Right lobe of liver (tissue), 6 donors: ENCODE measurements around the gene DISP3. TPM values are rescaled to one million over a fixed set of nuclear protein-coding genes. Genes with fewer than 3 reads are reported as not detected.

Experiments used
- ATAC-seq, 4 donors: fragments of 200-7000 bp; cut with Tn5 transposase; one replicate each; pipeline ENCODE4 v1.9.1; 2020; ENCODE audit warnings: mild to moderate bottlenecking in 4 of 4, moderate library complexity in 4 of 4
- DNase-seq, 3 donors: peaks; one replicate each; pipeline ENCODE4 v3.0.0-alpha.2; 2020
- H3K27ac ChIP-seq, 3 donors: fragments of 200-600 bp; one replicate each; pipeline ENCODE4 v1.8.0; 2022
- H3K27me3 ChIP-seq, 2 donors: fragments of 200-600 bp; one replicate each; pipeline ENCODE4 v1.8.0; 2022
- H3K36me3 ChIP-seq, 4 donors: fragments of 200-600 bp; sonication (generic) in 1 of 4; one replicate each; pipeline versions ENCODE4 v1.5.1 to v1.8.0; 2017 to 2022; ENCODE audit warnings: control low read depth in 1 of 4
- H3K4me1 ChIP-seq, 4 donors: fragments of 200-600 bp; sonication (generic) in 1 of 4; one replicate each; pipeline versions ENCODE4 v1.5.1 to v1.8.0; 2017 to 2022; ENCODE audit warnings: control low read depth in 1 of 4
- H3K4me3 ChIP-seq, 3 donors: fragments of 200-600 bp; one replicate each; pipeline ENCODE4 v1.8.0; 2022
- H3K9me3 ChIP-seq, 4 donors: fragments of 200-600 bp; sonication (generic) in 1 of 4; one replicate each; pipeline versions ENCODE4 v1.5.1 to v1.8.0; 2017 to 2022; ENCODE audit warnings: control low read depth in 1 of 4
- POLR2A ChIP-seq: fragments of 450-650 bp; IDR thresholded peaks from one replicate; pipeline ENCODE4 v1.6.1; 2017; ENCODE audit warnings: antibody characterized with exemption, mild to moderate bottlenecking
- WGBS: methylation state at CpG from one replicate; pipeline ENCODE4 v1.1.6; 2018; ENCODE audit warnings: low coverage, low lambda C conversion rate; ENCODE audit not compliant: insufficient coverage; ENCODE audit errors: missing lambda C conversion rate; 5-methylcytosine and 5-hydroxymethylcytosine counted together
- intact Hi-C, 2 donors: fragments of 100-400 bp; cut with DNase I; formaldehyde crosslinking; loops; one replicate each; pipeline versions ENCODE4 v1.11.2 to v1.14.1; 2022
- total RNA-seq, 6 experiments: library from RNA; depleted of rRNA in 2 of 6; stranded (reverse); fragments of >200 nt in 2 of 6; fragmentation: NEBNext Ultra II Directional in 3 of 6; extraction: Animal tissue kit (Norgen Biotek cat#: 25700) in 3 of 6; gene quantifications; one replicate each; pipeline versions ENCODE4 v1.1.0 to v1.2.4, GENCODE V29; 2016 to 2023
- TF ChIP-seq, protein P1 (sequence below), 4 donors: fragments of 200-600 bp in 3 of 4; fragments of 450-650 bp in 1 of 4; IDR thresholded peaks; one replicate each; pipeline versions ENCODE4 v1.5.1 to v1.8.0; 2016 to 2022; ENCODE audit warnings: antibody characterized with exemption in 4 of 4, mild to moderate bottlenecking in 2 of 4
- donor health status: DM: no; HTN: yes; CAD: no.
- donor health status: DM: no; HTN: no; CAD: no.
- donor health status: DM: no; HTN: no; CAD: no.
- donor health status: DM: no; HTN: yes; CAD: no.
- donor health status: DM: no; HTN: yes; CAD: no.

The DISP3 gene
- total RNA-seq, 6 experiments from 2014 or later: 0.06 TPM; not detected in 5

DNA sequence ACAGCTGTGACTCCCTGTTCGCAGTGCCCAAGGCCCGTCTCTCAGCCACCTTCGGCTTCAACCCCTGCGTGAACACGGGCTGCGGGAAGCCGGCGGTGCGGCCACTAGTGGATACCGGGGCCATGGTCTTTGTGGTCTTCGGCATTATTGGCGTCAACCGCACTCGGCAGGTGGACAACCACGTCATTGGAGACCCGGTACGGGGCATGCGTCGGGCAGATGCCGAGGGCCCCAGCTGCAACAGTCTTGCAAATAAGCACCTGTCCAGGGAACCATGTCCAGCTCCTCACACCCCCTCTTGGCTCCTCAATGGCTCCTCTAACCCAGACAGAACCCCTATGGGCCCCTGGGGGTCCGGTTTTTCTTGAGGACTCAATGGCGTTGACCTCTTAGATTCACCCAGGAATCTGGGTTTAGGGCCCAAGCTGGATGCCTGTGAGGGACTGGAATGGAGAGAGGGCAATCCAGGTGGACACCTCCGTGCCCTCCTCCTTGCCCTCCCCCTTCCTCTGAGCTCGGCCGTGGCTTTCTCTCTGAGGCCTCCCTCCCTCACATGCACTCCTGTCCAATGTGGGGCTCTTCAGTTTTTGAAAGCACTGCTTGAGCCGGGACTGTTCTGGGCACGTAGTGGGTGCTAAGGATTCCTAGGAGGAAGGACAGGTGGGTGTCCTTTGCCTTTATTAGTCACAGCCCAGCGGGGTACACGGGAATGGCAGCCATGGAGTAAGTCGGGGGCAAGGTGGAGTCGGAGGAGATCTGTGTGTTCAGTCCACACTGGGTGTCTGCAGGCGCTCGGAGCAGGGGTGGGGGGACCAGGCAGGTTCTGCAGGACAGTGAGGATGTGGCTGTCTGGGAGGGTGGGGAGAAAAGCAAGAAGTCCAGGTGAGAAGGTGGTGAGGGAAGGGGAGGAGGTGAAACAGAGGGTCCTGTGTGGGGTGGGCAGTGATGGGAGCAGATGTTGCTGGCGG, 51.1 kb downstream of the DISP3 start:
- H3K36me3 ChIP-seq: no peaks in the 10 kb centered on the region
- WGBS: 54% methylated on average over 14 of the region's 34 CpGs

DNA sequence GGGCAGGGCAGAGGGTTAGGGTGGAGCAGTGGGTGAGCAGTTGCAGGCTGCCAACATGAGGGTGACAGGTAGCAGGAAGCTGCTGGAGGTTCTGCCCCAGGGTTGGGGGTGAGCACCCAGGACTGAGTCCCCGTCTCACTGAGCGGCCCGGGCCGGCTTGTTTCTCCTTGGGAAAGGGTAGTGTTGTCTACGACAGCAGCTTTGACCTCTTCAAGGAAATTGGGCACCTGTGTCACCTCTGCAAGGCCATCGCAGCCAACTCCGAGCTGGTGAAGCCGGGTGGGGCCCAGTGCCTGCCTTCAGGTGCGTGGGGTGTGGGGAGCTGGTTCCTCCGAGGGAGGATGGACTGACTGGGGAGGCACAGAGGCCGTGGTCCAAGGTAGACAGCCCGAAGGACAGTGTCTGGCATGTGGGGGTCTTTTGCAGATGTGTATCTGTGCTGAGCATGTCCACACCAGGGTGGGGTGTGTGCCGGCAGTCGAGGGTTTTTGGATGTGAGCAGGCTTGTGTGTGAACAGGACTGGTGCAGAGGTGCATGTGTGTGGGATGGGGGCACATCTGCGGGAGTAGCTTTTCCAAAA, 51.9 kb downstream of the DISP3 start:
- H3K4me1 ChIP-seq: no peaks in the 10 kb centered on the region
- H3K27ac ChIP-seq: no peak overlapping the region
- no peak for TF ChIP-seq POLR2A
- TF ChIP-seq, protein P1, sequence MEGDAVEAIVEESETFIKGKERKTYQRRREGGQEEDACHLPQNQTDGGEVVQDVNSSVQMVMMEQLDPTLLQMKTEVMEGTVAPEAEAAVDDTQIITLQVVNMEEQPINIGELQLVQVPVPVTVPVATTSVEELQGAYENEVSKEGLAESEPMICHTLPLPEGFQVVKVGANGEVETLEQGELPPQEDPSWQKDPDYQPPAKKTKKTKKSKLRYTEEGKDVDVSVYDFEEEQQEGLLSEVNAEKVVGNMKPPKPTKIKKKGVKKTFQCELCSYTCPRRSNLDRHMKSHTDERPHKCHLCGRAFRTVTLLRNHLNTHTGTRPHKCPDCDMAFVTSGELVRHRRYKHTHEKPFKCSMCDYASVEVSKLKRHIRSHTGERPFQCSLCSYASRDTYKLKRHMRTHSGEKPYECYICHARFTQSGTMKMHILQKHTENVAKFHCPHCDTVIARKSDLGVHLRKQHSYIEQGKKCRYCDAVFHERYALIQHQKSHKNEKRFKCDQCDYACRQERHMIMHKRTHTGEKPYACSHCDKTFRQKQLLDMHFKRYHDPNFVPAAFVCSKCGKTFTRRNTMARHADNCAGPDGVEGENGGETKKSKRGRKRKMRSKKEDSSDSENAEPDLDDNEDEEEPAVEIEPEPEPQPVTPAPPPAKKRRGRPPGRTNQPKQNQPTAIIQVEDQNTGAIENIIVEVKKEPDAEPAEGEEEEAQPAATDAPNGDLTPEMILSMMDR (IDR thresholded peaks at IDR 0.05): no peak
- WGBS: 66% methylated on average over 5 of the region's 15 CpGs
- H3K4me3 ChIP-seq: no peak overlapping the region
- intact Hi-C loops: no loop called here
- no peaks in the 10 kb centered on the region for H3K36me3 ChIP-seq
- DNase-seq (no peak), ATAC-seq (no peak)
- no peaks in the 10 kb centered on the region for H3K9me3 ChIP-seq
- no peaks in the 10 kb centered on the region for H3K27me3 ChIP-seq

More for the DNA sequence above, 51.1 kb downstream of the DISP3 start:
- no peaks in the 10 kb centered on the region for H3K27me3 ChIP-seq
- ATAC-seq (no peak), DNase-seq (peak in 1 of 3 donors; percentile 51)
- no peak overlapping the region for H3K4me3 ChIP-seq
- no peaks in the 10 kb centered on the region for H3K4me1 ChIP-seq
- intact Hi-C loops: no loop called here
- no peak overlapping the region for H3K27ac ChIP-seq
- H3K9me3 ChIP-seq: no peaks in the 10 kb centered on the region
- TF ChIP-seq POLR2A: no peak
- TF ChIP-seq, protein P1 (IDR thresholded peaks at IDR 0.05): no peak

DNA sequence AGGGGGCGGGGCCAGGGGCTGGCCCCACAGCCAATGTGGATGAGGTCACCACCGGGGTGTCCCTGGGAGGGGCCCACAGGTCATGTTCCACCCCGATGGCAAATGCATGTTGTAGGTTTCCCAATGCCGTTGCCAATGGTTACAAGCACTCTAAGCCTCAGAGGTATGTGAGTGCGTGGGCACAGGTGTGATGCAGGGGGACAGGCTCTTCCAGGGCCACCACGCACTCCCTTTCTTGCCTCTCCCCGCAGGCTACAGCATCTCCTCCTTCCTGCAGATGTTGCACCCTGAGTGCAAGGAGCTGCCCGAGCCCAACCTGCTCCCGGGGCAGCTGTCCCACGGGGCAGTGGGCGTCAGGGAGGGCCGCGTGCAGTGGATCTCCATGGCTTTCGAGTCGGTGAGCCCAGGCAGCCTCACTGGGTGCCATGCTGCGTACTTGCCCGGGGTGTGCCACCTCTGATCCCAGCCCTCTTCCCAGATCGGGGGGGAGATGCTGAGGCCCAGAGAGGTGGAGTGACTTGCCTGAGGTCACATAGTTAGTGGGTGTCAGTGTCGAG, 52.4 kb downstream of the DISP3 start:
- WGBS: 67% methylated on average over 3 of the region's 19 CpGs
- ATAC-seq (no peak), DNase-seq (no peak)
- H3K27me3 ChIP-seq: no peaks in the 10 kb centered on the region
- no peaks in the 10 kb centered on the region for H3K4me1 ChIP-seq
- no peak overlapping the region for H3K27ac ChIP-seq
- no peaks in the 10 kb centered on the region for H3K36me3 ChIP-seq
- H3K4me3 ChIP-seq: no peak overlapping the region
- TF ChIP-seq, protein P1 (IDR thresholded peaks at IDR 0.05): no peak
- no peaks in the 10 kb centered on the region for H3K9me3 ChIP-seq
- intact Hi-C loops: no loop called here

DNA sequence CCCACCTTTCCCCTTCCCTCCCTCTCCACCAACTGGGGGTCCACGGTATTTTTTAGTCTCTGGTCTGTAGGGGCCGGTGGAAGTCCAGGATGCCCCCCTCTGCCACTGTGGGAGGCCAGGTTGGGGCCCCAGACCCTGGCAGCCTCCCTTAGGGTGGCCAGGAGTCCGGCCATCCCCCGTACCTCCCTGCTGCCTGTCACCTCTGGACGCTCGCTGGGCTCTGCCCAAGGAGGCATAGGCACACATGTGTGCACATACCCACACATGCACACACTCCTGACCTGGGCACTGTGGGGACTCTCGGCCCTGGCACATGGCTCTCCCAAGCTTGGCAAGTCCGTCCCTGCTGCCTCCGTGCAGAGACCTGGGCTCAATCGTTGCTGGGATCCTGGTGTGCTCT, 53.0 kb downstream of the DISP3 start:
- Histone ChIP-seq H3K4me3 (no peak overlapping the region), H3K27me3 (no peaks in the 10 kb centered on the region), H3K36me3 (no peaks in the 10 kb centered on the region), H3K9me3 (no peaks in the 10 kb centered on the region), H3K27ac (no peak overlapping the region), H3K4me1 (no peaks in the 10 kb centered on the region)
- 37% methylated on average over 4 of the region's 10 CpGs for WGBS
- intact Hi-C loops: no loop called here
- TF ChIP-seq, protein P1 (IDR thresholded peaks at IDR 0.05): no peak
- no peak for TF ChIP-seq POLR2A
- DNase-seq: no peak
- no peak for ATAC-seq
